ENCODE results near the gene MT1X.
A peak's percentile ranks its signal among the peaks of the same experiment; 100 is the strongest.

MT1X gene

GRCh38 chr16:56681939-56682702 lies at the start of gene MT1X:
Gene MT1X, plus strand, starts transcription at chr16:56682470. Its CDS starts 71 bp downstream, at chr16:56682541.
- peak; percentile 64 to 75 for DNase-seq (ENCODE audit: low read depth in 2 of 2, low spot score in 1 of 2)

- no peak for DNase-seq (ENCODE audit: low read depth in 2 of 2, low spot score in 1 of 2)
Measured at GRCh38 chr16:56632848-56633365, 49.4 kb upstream of the MT1X start.

DNA sequence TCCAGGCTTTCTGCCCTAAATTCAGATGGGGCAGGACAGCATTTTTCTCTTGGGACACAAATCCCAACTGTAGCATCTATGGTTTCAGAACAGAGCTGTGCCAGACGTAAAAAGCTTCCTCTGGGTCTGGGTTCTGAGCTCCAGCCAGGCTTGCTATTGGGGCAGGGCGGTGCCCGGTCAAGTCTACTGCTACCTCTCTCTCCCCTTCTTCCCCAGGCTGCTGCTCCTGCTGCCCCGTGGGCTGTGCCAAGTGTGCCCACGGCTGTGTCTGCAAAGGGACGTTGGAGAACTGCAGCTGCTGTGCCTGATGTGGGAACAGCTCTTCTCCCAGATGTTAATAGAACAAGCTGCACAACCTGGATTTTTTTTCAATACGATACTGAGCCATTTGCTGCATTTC lies 48.7 kb upstream of the MT1X start:
- DNase-seq (ENCODE audit: low read depth in 2 of 2, low spot score in 1 of 2) = no peak

- DNase-seq (ENCODE audit: low read depth in 2 of 2, low spot score in 1 of 2) = no peak
Measured at GRCh38 chr16:56634715-56635440, 47.4 kb upstream of the MT1X start.

DNA sequence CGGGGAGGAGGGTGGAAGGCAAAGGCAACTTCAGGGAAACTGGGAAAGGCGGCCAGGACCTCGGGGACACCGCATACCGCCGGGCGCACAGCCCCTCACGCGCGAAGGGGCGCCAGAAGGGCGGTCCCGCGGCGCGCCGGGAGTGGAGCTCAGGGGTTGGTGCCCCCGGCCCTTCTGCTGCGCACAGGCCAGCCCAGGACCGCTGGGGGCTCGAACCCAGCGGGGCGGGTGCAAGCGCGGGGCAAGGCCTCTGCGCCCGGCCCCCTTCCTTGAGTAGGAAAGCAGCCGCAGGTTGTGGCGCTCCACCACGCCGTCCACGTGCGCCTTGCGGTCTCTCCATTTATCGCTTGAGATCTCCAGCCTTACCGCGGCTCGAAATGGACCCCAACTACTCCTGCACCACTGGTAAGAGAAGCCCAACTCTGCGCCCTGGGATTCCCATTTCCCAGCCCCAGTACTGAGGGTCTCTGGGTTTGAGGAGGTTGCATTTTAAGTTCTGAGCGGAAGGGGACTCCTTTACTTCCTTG lies 46.8 kb upstream of the MT1X start:
- no peak for DNase-seq (ENCODE audit: low read depth in 2 of 2, low spot score in 1 of 2)

- no peak for DNase-seq (ENCODE audit: low read depth in 2 of 2, low spot score in 1 of 2)
Measured at GRCh38 chr16:56636616-56637413, 45.5 kb upstream of the MT1X start.

DNA sequence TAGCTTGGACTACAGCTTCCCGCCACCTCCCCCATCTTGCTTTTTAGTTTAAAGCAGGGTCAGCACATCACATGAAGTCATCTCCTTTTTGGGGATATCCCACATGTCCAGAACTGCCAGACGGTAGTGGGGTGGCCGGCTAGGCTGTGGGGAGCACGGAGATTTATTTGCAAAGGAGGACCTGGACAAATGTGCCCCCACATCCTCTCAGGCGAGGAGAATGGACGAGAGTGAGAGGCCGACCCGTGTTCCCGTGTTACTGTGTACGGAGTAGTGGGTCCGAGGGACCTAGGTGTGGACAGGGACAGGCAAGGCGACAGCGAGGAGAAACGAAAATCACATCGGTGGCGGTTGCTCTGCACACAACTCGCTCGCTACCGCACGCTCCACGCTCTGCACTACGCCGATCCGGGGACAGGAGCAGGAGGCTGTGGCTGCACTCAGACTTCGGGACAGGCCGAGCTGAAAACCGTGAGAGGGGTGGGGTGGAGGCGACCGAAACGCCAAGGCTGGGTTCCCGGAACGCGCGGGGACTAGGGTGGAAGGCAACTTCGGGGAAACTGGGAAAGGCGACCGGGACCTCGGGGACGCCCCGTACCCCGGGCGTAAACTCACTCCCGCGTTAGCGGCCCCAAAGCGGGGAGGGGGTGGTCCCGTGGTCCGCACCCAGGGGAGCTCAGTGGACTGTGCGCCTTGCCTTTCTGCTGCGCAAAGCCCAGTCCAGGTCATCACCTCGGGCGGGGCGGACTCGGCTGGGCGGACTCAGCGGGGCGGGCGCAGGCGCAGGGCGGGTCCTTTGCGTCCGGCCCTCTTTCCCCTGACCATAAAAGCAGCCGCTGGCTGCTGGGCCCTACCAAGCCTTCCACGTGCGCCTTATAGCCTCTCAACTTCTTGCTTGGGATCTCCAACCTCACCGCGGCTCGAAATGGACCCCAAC lies 44.2 kb upstream of the MT1X start, which contains the start of gene MT1A:
TSS of gene MT1A (plus strand) at position 853 of the 937 bp plus-strand sequence. CDS start at position 926, 73 bp downstream.
- no peak for DNase-seq (ENCODE audit: low read depth in 2 of 2, low spot score in 1 of 2)

GRCh38 chr16:56639045-56639444 lies 43.2 kb upstream of the MT1X start:
- DNase-seq (ENCODE audit: low read depth in 2 of 2, low spot score in 1 of 2) = no peak

DNA sequence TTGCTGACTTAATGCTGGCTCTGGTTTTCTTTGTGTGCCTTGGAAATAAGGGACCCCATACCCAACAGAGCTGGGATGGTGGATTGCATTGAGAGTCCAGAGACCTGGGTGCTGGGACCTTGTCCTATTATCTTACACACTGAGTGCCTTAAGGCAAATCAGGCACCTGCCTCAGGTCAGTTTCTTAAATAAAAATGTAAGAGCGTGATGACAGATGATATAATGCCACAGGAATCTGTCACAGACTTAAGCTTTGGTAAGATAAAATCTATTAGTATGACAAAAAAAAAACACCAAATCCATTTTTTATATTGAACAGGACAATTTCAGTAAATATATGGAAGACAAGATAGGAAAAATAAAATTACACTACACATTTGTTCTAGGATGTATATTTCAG lies 42.2 kb upstream of the MT1X start:
- DNase-seq (ENCODE audit: low read depth in 2 of 2, low spot score in 1 of 2) = no peak

DNA sequence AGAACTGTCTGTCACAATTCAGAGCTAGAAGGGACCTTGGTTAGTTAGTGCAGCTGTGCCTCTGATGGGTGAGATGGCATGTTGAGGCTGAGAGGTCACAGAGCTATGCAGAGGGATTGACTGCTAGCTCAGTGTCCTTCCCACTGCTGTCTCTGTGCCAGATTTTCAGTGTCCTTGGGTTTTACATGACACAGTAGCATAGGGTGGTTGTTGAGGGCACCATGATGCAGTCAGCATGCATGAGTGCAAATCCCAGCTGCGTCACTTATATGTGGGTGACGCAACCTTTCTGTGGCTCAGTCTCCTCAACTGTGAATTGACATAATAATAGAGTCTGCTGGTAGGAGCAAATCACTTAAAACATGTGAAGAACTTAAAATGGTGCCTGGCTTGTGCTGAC lies 41.1 kb upstream of the MT1X start:
- no peak for DNase-seq (ENCODE audit: low read depth in 2 of 2, low spot score in 1 of 2)

GRCh38 chr16:56643080-56643778 lies 39.0 kb upstream of the MT1X start:
- peak; percentile 42 for DNase-seq (ENCODE audit: low read depth in 2 of 2, low spot score in 1 of 2)

- no peak for DNase-seq (ENCODE audit: low read depth in 2 of 2, low spot score in 1 of 2)
Measured at GRCh38 chr16:56643833-56644232, 38.4 kb upstream of the MT1X start.

DNA sequence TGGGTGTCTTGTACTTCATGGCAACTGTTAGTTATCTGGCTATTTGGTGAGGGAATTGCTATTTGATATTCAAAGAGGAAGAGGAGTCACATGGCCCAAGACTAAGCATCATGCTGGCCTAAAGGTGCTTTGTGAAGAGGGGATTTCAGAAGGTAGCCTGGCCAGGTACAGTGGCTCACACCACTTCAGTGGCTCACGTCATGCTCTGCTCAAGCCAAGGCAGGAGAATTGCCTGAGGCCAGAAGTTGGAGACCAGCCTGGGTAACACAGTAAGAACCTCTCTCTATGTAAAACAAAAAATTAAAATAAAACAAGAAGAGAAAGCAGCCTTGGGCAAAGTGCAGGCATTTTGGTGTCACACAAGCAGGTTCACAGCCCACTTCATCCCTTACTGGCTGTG lies 37.0 kb upstream of the MT1X start:
- DNase-seq (ENCODE audit: low read depth in 2 of 2, low spot score in 1 of 2) = no peak

- no peak for DNase-seq (ENCODE audit: low read depth in 2 of 2, low spot score in 1 of 2)
Measured at GRCh38 chr16:56645838-56646237, 36.4 kb upstream of the MT1X start.

- no peak for DNase-seq (ENCODE audit: low read depth in 2 of 2, low spot score in 1 of 2)
Measured at GRCh38 chr16:56647641-56648431, 34.4 kb upstream of the MT1X start.

DNA sequence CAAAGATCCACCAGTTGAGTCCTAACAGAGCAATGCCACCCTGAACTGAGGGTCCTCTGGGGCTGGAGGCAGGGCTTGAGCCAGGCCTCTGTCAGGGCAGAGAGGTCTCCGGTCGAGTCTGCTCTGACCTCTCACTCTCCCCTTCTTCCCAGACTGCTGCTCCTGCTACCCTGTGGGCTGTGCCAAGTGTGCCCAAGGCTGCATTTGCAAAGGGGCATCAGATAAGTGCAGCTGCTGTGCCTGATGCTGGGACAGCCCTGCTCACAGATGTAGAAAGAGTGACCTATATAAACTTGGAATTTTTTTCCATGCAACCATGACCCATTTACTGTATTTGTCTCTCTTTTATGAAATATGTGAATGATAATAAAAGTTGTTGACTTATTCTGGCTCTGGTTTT lies 33.0 kb upstream of the MT1X start:
- no peak for DNase-seq (ENCODE audit: low read depth in 2 of 2, low spot score in 1 of 2)

- DNase-seq (ENCODE audit: low read depth in 2 of 2, low spot score in 1 of 2) = no peak
Measured at GRCh38 chr16:56649820-56650219, 32.5 kb upstream of the MT1X start.

GRCh38 chr16:56651586-56651985 lies 30.7 kb upstream of the MT1X start, which contains the start of gene MT1B:
Gene MT1B, plus strand, starts transcription at chr16:56651886. Its CDS starts 68 bp downstream, at chr16:56651954.
- no peak for DNase-seq (ENCODE audit: low read depth in 2 of 2, low spot score in 1 of 2)

DNA sequence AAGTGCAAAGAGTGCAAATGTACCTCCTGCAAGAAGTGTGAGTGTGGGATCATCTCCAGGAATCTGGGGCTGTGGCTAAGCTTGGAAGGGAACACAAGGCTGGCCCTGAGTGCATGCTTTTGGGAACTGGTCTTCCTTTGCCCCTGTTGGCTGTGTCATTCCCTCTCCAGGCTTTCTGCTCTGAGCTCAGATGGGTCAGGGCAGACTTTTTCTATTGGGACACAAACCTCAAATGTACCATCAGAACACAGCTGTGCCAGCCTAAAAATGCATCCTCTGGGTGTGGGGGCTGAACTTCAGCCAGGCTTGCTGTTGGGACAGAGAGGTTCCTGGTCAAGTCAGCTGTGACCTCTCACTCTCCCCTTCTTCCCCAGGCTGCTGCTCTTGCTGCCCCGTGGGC lies 29.7 kb upstream of the MT1X start:
- no peak for DNase-seq (ENCODE audit: low read depth in 2 of 2, low spot score in 1 of 2)

Measured in stimulated activated CD8-positive, alpha-beta memory T cell treated with anti-CD3 and anti-CD28 coated beads, Interleukin-4, amount 100 ng/mL, for 1 hour (primary cell).